ENCODE measurements around the gene SPOUT1. TPM values are rescaled to one million over a fixed set of nuclear protein-coding genes. Genes with fewer than 3 reads are reported as not detected.
"Not testable (repeated sequence)": the region's sequence is repeated elsewhere in the genome, so short reads cannot be mapped to it uniquely, and the experiment has no call there.

SPOUT1 gene
- total RNA-seq, 1 donor from 2014 or later, result 66.7 TPM

DNA sequence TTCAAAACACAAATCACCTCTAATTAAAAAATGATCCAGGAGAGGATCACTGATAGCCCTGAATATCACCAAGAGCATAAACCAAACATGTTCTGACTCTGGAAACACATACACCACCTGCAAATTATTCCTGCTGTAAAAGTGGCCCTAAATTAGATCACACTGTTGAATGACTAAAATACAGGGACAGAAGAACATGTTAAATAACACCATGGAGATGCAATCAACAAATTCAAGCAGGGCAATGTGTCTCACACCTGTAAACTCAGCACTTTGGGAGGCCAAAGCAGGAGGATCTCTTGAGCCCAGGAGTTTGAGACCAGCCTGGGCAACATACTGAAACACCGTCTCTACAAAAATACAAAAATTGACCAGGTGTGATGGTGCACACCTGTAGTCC is 18.2 kb upstream of the SPOUT1 start:
- Mint-ChIP-seq H3K4me3 (no peak overlapping the region), H3K36me3 (ENCODE audit: low read depth) (peaks cover 20% of the 10 kb centered on the region), H3K9me3 (peaks cover 5% of the 10 kb centered on the region), H3K4me1 (no peaks in the 10 kb centered on the region), H3K27me3 (ENCODE audit: low read depth) (no peaks in the 10 kb centered on the region), H3K27ac (ENCODE audit: unreplicated experiment) (no peak overlapping the region)
- TF ChIP-seq CTCF (conservative IDR thresholded peaks at IDR 0.05), result no peak
- DNase-seq (ENCODE audit: low read depth, low spot score), result no peak

DNA sequence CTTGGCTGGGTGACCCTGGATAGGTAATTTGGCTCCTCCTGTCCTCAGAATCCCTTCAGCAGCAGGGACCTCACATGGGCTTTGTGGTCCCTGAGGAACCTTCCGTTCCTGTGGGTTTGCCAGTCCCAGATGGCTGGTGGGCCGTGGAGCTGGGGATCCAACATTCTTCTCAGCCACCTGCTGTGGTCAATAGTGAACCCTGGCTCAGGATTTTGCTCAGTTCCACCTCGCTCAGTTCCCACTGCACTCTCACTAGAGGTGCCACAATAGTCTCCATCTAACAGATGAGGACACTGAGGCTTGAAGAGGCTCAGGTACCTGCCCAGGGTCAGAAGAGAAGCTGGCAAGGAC is 17.1 kb upstream of the SPOUT1 start:
- Mint-ChIP-seq H3K4me3 (no peak overlapping the region), H3K36me3 (ENCODE audit: low read depth) (peaks cover 23% of the 10 kb centered on the region), H3K27ac (ENCODE audit: unreplicated experiment) (no peak overlapping the region), H3K9me3 (peaks cover 5% of the 10 kb centered on the region), H3K27me3 (ENCODE audit: low read depth) (no peaks in the 10 kb centered on the region), H3K4me1 (no peaks in the 10 kb centered on the region)
- no peak for TF ChIP-seq CTCF (conservative IDR thresholded peaks at IDR 0.05)
- no peak for DNase-seq (ENCODE audit: low read depth, low spot score)

DNA sequence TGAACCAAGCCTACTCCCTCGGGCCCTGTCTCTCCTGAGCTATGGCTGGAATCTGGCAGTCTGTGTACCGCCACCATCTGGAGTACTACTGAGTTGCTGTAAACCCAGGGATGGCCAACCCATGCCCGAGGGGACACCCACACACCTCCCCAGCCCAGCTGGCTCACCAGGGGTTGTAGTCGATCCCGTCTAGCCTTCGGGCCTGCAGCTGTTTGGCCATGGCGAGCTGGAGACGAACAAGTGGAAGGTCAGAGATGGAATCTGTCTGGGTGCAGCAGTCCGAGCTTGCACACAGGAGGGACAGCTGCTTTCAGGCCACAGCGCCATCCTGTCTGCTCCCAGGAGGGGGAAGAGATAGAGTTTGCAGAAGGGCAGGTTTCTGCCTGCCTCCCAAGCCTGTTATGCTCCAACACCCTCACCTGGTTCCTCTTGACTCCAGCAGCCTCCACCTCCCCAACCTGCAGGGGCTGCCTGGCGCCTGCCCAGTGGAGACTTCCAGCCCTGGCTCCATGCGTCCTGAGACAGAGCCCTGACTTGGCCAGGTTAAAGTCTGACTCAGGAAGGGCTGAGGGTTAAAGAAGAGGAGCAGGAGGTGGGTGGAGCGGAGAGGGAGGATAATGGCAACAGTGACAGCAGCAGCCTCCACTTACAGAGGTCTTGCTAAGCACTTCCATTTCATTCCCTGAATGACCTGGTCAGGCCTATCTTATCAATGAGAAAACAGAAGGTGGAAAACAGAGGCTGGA is 15.8 kb upstream of the SPOUT1 start:
- no peak for DNase-seq (ENCODE audit: low read depth, low spot score)
- H3K27me3 Mint-ChIP-seq (ENCODE audit: low read depth), result no peaks in the 10 kb centered on the region
- TF ChIP-seq CTCF (conservative IDR thresholded peaks at IDR 0.05), result no peak

DNA sequence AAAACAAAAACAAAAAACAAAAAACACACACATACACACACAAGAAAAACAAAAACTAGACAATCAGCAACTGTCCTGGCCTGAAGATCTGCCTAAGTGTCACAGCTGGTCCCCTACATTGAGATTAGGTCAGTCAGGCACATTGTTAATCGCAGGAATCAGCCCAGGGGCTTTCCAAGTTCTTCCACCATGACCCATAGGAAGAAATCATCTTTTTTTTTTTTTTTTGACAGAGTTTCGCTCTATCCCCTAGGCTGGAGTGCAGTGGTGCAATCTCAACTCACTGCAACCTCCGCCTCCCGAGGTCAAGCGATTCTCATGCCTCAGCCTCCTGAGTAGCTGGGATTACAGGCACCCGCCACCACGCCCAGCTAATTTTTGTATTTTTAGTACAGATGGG is 13.6 kb upstream of the SPOUT1 start:
- not testable (repeated sequence) for H3K4me3 Mint-ChIP-seq; H3K27ac Mint-ChIP-seq (ENCODE audit: unreplicated experiment); DNase-seq (ENCODE audit: low read depth, low spot score); H3K9me3 Mint-ChIP-seq; H3K36me3 Mint-ChIP-seq (ENCODE audit: low read depth); H3K4me1 Mint-ChIP-seq; H3K27me3 Mint-ChIP-seq (ENCODE audit: low read depth)

More for the DNA sequence above, 15.8 kb upstream of the SPOUT1 start:
- Mint-ChIP-seq H3K36me3 (ENCODE audit: low read depth) (peaks cover 11% of the 10 kb centered on the region), H3K27ac (ENCODE audit: unreplicated experiment) (peak overlapping the region; percentile 78), H3K9me3 (no peaks in the 10 kb centered on the region), H3K4me3 (no peak overlapping the region), H3K4me1 (no peaks in the 10 kb centered on the region)

DNA sequence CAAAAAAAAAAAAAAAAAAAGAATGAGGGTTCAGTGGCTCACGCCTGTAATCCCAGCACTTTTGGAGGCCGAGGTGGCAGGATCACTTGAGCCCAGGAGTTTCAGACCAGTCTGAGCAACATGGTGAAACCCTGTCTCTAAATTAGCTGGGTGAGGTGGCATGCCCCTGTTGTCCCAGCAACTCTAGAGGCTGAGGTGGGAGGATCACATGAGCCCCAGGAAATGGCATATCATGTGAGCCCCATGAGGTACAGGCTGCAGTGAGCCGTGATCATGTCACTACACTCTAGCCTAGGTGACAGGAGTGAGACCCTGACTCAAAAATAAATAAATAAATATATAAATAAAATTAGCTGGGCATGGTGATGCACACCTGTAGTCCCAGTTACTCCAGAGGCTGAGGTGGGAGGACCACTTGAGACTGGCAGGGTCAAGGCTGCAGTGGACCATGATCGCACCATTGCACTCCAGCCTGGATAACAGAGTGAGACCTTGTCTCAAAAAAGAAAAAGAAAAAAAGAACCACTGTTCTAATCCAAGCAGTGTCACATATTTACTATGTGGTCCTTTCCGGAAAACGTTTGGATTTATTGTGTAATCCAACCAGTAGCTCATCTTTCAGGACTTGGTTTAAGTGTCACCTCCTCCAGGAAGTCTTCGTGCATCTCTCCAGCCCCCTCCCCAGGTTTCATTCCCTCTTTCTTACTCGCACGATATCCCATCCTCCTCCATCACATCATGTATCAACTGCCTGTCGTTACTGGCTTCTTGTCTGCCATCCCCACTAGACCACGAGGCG is 12.3 kb upstream of the SPOUT1 start:
- no peaks in the 10 kb centered on the region for H3K4me1 Mint-ChIP-seq
- H3K36me3 Mint-ChIP-seq (ENCODE audit: low read depth), result peaks cover 7% of the 10 kb centered on the region
- DNase-seq (ENCODE audit: low read depth, low spot score), result no peak
- no peak overlapping the region for H3K4me3 Mint-ChIP-seq
- no peak overlapping the region for H3K27ac Mint-ChIP-seq (ENCODE audit: unreplicated experiment)
- no peaks in the 10 kb centered on the region for H3K27me3 Mint-ChIP-seq (ENCODE audit: low read depth)
- H3K9me3 Mint-ChIP-seq, result no peaks in the 10 kb centered on the region
- no peak for TF ChIP-seq CTCF (conservative IDR thresholded peaks at IDR 0.05)

DNA sequence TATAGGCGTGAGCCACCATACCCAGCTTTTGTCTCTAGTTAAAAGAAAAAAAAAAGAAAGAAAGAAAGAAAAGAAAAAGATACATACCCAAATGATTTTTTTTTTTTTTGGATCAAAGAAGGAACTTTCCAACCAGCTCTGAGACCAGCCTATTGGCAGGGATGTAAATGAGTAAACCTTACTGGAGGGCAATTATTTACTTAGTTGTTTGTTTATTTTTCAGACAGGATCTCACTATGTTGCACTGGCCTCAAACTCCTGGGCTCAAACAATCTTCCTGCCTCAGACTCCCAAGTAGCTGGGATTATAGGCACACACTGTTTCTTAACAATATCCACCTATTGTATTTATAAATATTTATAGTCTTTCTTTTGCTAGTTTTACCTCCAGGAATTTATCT is 10.9 kb upstream of the SPOUT1 start:
- Mint-ChIP-seq H3K36me3 (ENCODE audit: low read depth) (peaks cover 7% of the 10 kb centered on the region), H3K27me3 (ENCODE audit: low read depth) (no peaks in the 10 kb centered on the region), H3K27ac (ENCODE audit: unreplicated experiment) (no peak overlapping the region), H3K9me3 (no peaks in the 10 kb centered on the region), H3K4me3 (no peak overlapping the region), H3K4me1 (no peaks in the 10 kb centered on the region)
- DNase-seq (ENCODE audit: low read depth, low spot score), result no peak
- TF ChIP-seq CTCF (conservative IDR thresholded peaks at IDR 0.05), result no peak

Measured in neural crest cell (in vitro differentiated cells).